Measurements from ENCODE around the gene GPER1.

- TF ChIP-seq CTCF (IDR thresholded peaks at IDR 0.05) (no peak), POLR2AphosphoS5 (IDR thresholded peaks at IDR 0.05; ENCODE audit: low read depth, low read length) (no peak), TCF7L2 (IDR thresholded peaks at IDR 0.05; ENCODE audit: low read depth, low read length) (no peak), REST (IDR thresholded peaks at IDR 0.05; ENCODE audit: insufficient read depth in 1 of 2, low read depth in 2 of 2, low read length in 1 of 2) (no peak), SIN3A (IDR thresholded peaks at IDR 0.05; ENCODE audit: borderline replicate concordance, insufficient read depth, low read depth, low read length) (no peak)
Measured at GRCh38 chr7:1136841-1137516, 49.1 kb downstream of the GPER1 start.

Data from Panc1 (cell line).